Glomerular visceral epithelial cell (primary cell): Measurements from ENCODE around the gene ZNF534.
"Not testable (repeated sequence)": the region's sequence is repeated elsewhere in the genome, so short reads cannot be mapped to it uniquely, and the experiment has no call there.

Experiments
- DNase-seq: peaks from one replicate; pipeline ENCODE4 v3.0.0-alpha.2; 2016; ENCODE audit errors: extremely low spot score

The ZNF534 gene

DNA sequence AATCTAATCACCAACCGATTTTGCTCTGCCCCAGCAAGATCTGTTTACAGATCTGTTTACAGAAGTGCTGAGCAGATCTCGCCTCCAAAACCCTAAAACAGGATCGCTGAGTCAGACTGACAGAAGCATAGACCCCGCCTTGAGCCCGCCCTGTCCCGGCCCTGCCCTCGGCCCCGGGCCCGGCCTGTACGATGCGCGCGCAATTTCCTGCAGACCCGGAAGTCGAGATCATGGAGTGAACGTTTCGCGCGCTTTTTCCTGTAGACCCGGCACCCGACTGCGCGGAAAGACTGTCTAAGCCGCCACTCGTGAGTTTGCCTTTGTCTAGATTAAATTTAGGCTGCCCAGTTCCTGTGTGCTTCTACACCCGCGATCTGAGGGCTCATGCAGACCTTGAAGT, at the start of gene ZNF534:
ZNF534 (plus strand) TSS at position 212 of the 400 bp plus-strand sequence. CDS start 2,327 bp downstream, outside the sequence.
- no peak for DNase-seq

DNA sequence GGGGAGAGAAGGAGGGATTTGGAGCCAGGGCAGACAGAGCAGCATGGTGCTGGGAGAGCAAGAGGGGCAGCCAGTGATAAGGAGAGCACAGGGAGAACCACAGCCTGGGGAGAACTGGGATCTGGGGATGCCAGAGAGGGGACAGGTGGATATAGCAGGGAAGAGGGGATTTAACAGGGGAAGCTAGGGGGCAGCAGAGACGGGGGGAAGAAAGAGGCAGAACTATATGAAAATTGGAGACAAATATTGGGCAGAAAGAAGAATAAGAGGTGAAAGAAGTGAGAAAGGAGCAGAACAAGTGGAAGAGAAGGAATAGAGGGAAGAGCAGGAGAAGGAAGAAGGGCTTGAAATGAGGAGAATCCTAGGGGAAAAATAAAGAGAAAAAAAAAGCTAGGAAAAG, 37.8 kb upstream of the ZNF534 start:
- no peak for DNase-seq

GRCh38 chr19:52397310-52398080, 31.5 kb upstream of the ZNF534 start, which contains the start of gene ZNF528:
Gene ZNF528 (plus strand): TSS chr19:52397849. CDS start chr19:52402014, 4,165 bp downstream.
- peak; percentile 83 for DNase-seq

DNA sequence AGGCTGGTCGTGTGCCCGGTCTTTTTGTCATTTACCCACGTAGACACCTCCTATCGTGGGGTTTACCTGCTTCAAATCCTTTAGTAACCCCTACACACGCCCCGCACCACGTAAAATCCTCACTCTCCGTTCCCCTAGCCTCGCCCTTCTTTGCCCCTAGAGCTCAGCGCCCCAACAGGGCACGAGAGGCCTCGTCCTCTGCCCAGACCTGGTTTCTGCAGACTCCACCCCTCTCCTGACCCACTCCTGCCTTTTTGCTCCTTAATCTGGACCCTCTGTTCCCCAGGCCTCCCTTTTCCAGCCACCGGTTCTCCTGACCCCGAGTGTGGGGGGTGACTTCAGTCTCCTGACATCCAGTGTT, 30.9 kb upstream of the ZNF534 start:
- peak; percentile 3 for DNase-seq

GRCh38 chr19:52410276-52410675, 18.7 kb upstream of the ZNF534 start:
- no peak for DNase-seq

- DNase-seq, result no peak
Observed at GRCh38 chr19:52415711-52416110, 13.2 kb upstream of the ZNF534 start.

GRCh38 chr19:52442179-52442578, 13.2 kb downstream of the ZNF534 start:
- no peak for DNase-seq

GRCh38 chr19:52444506-52444905, 15.6 kb downstream of the ZNF534 start:
- DNase-seq, result no peak

- no peak for DNase-seq
Observed at GRCh38 chr19:52451241-52451640, 22.3 kb downstream of the ZNF534 start.

DNA sequence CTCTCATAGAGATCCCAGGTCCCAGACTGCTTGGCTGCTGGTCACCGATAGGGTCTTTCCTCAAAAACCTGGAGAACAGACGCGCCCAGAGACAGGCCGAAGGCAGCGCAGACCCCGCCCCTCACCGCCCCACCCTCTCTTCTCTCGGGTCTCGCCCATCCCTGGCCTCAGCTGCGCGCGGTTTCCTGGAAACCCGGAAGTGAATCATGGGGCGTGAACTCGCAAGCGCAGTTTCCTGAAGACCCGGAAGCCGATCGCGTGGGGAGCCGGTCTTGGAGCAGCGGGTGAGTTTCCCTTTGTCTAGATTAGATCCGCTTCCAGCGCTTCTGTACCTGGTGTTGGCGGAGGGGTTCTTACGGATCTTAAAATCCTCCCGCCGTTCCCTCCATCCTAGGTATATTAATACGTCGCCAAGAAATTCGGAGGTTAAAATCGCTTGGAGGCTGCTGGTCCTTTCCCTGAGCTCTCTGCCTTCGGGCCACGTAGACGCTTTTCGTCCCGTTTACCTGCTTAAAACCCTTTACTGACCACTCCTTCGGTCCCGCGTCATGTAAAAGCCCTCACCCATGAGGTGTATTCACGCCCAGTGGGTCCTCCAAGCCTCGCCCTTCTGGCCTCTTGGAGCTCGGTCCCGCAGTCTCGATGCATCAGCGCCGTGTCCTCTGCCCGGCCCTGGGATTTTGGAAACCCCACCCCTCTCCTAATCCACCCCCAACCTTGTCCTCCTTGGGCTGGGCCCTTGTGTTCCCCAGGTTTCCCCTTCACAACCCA, 24.6 kb downstream of the ZNF534 start, which contains the start of gene ZNF578:
ZNF578 (plus strand) TSS at position 230 of the 771 bp plus-strand sequence. CDS start 48,293 bp downstream, outside the sequence.
- peak; percentile 25 for DNase-seq

- DNase-seq, result no peak
Observed at GRCh38 chr19:52464798-52465470, 36.0 kb downstream of the ZNF534 start.

DNA sequence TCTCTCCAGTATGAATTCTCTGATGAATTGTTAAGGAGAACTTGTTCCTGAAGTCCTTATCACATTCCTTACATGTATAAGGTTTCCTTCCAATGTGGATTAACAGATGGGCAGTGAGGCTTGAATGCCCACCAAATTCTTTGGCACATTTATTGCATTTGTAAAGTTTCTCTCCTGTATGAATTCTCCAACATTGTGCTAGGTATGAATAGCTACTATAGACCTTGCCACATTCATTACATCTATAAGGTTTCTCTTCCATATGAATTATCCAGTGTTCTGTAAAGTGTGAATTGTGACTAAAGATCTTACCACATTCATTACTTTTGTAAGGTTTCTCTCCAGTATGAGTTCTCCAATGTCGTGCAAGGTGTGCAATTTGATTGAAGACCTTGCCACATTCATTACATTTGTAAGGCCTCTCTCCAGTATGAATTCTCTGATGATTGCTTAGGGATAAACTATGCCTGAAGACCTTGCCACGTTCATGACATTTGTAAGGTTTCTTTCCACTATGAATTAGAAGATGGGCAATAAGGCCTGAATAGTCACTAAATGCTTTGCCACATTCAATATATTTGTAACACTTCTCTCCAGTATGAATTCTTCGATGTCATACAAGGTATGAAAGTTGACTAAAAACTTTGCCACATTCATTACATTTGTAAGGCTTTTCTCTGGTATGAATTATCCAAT, 44.9 kb downstream of the ZNF534 start:
- DNase-seq, result no peak

- no peak for DNase-seq
Observed at GRCh38 chr19:52474351-52475127, 45.6 kb downstream of the ZNF534 start.

GRCh38 chr19:52484111-52484743, 55.3 kb downstream of the ZNF534 start:
- not testable (repeated sequence) for DNase-seq

DNA sequence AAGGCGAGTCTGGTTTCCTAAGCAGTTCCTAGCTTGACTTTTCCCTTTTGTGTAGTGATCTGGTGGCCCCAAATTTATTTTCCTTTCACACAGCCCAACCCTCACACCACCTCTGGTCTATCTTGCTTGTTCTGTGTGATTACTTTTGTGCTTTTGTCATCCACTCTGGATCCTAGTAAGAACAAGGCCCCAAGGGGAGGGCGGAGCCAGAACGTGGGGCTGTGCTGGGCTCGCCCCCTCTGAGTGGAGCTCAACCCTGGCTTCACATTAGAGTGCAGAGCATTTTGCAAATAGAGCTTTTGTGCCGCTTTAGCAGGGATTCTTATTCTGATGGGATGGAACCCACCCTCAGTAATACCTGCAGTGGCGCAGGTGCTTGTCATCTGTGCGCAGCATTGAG, 56.1 kb downstream of the ZNF534 start:
- not testable (repeated sequence) for DNase-seq

- not testable (repeated sequence) for DNase-seq
Observed at GRCh38 chr19:52485561-52486240, 56.8 kb downstream of the ZNF534 start.

- no peak for DNase-seq
Observed at GRCh38 chr19:52492201-52492993, 63.4 kb downstream of the ZNF534 start.

GRCh38 chr19:52492994-52493470, 64.1 kb downstream of the ZNF534 start:
- no peak for DNase-seq

DNA sequence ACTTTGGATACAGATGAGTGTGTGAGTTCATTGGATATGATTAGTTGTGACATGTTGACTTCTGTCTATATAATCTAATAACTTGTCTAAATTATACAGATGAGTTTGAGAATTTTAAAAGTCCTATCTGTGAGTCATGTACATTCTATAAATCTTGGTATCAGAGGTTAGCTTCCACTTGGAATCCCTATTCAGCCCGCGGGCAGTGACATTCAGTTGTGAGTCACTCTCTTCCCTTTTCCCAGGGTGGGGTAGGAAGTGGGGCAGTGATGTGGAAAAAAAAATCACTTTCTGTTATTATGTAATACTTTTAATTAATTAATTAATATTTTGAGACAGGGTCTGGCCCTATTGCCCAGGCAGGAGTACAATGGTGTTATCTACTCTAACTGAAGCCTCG, 65.6 kb downstream of the ZNF534 start:
- DNase-seq, result no peak
